Panc1 (cell line): ENCODE results near the gene KRT33A.

Experiments
- POLR2AphosphoS5 ChIP-seq: IDR thresholded peaks from 2 replicates; pipeline ENCODE4 v1.6.1; 2012; ENCODE audit warnings: mild to moderate bottlenecking, low read depth, low read length, moderate library complexity
- TF ChIP-seq, protein P1 (sequence below): fragments of 450-650 bp; IDR thresholded peaks from 2 replicates; pipeline ENCODE4 v1.5.1; 2017; ENCODE audit warnings: mild to moderate bottlenecking
- TF ChIP-seq, protein P2 (sequence below), 2 experiments: IDR thresholded peaks; 2 replicates each; pipeline ENCODE4 v1.6.1; 2011 to 2012; ENCODE audit warnings: low read depth in 2 of 2, control low read depth in 1 of 2, low read length in 1 of 2, mild to moderate bottlenecking in 1 of 2, moderate library complexity in 1 of 2; ENCODE audit not compliant: insufficient read depth in 1 of 2

DNA sequence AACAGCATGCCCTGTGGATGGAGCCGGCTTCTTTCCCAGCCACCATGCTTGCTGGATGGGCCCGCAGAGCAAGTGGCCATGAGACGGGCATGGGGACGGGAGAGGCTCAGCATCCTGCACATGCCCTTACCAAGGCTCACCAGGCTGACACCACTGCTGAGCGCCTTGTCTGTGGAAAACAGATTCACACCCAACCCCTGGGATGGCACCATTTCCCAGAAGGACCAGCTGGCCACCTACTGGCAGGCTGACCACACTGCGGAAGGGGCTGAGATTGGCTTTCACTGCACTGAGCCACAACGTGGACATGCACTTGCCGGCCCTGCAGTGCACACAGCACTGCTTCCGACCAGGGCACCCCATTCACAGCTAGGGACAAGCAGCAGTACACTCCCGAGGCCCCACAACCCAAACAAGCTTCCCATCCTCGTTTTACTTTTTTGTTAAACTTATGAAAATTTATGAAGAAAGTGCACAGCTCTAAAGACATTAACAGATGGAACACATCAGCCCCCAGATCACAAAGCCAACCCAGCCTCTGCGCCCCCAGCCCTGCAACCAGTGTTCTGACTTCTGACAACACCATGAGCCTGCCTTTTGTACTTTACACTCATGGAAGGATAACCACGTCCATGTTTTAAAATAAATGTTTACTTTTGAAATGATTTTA is 21.2 kb downstream of the KRT33A start:
- TF ChIP-seq, protein P1, sequence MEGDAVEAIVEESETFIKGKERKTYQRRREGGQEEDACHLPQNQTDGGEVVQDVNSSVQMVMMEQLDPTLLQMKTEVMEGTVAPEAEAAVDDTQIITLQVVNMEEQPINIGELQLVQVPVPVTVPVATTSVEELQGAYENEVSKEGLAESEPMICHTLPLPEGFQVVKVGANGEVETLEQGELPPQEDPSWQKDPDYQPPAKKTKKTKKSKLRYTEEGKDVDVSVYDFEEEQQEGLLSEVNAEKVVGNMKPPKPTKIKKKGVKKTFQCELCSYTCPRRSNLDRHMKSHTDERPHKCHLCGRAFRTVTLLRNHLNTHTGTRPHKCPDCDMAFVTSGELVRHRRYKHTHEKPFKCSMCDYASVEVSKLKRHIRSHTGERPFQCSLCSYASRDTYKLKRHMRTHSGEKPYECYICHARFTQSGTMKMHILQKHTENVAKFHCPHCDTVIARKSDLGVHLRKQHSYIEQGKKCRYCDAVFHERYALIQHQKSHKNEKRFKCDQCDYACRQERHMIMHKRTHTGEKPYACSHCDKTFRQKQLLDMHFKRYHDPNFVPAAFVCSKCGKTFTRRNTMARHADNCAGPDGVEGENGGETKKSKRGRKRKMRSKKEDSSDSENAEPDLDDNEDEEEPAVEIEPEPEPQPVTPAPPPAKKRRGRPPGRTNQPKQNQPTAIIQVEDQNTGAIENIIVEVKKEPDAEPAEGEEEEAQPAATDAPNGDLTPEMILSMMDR: peak; percentile 86
- no peak for TF ChIP-seq POLR2AphosphoS5
- TF ChIP-seq, protein P2, sequence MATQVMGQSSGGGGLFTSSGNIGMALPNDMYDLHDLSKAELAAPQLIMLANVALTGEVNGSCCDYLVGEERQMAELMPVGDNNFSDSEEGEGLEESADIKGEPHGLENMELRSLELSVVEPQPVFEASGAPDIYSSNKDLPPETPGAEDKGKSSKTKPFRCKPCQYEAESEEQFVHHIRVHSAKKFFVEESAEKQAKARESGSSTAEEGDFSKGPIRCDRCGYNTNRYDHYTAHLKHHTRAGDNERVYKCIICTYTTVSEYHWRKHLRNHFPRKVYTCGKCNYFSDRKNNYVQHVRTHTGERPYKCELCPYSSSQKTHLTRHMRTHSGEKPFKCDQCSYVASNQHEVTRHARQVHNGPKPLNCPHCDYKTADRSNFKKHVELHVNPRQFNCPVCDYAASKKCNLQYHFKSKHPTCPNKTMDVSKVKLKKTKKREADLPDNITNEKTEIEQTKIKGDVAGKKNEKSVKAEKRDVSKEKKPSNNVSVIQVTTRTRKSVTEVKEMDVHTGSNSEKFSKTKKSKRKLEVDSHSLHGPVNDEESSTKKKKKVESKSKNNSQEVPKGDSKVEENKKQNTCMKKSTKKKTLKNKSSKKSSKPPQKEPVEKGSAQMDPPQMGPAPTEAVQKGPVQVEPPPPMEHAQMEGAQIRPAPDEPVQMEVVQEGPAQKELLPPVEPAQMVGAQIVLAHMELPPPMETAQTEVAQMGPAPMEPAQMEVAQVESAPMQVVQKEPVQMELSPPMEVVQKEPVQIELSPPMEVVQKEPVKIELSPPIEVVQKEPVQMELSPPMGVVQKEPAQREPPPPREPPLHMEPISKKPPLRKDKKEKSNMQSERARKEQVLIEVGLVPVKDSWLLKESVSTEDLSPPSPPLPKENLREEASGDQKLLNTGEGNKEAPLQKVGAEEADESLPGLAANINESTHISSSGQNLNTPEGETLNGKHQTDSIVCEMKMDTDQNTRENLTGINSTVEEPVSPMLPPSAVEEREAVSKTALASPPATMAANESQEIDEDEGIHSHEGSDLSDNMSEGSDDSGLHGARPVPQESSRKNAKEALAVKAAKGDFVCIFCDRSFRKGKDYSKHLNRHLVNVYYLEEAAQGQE (IDR thresholded peaks at IDR 0.05; ENCODE audit: insufficient read depth in 1 of 2, low read depth in 2 of 2, low read length in 1 of 2): no peak
